Progenitor cell of endocrine pancreas (in vitro differentiated cells): ENCODE measurements around the gene BCAS3. TPM values are rescaled to one million over a fixed set of nuclear protein-coding genes. Genes with fewer than 3 reads are reported as not detected.
A peak's percentile ranks its signal among the peaks of the same experiment; 100 is the strongest.

Experiments
- DNase-seq: peaks from one replicate; pipeline ENCODE4 v3.0.0; 2021; ENCODE audit warnings: low spot score; ENCODE audit not compliant: unreplicated experiment
- H3K27ac Mint-ChIP-seq: 2 replicates; pipeline ENCODE4 v1.8.0; 2021; ENCODE audit warnings: mild to moderate bottlenecking, moderate library complexity, mixed read lengths
- H3K27me3 Mint-ChIP-seq: 2 replicates; pipeline ENCODE4 v1.8.0; 2021; ENCODE audit warnings: mixed read lengths
- H3K36me3 Mint-ChIP-seq: 2 replicates; pipeline ENCODE4 v1.8.0; 2022; ENCODE audit warnings: mixed read lengths; ENCODE audit not compliant: insufficient read depth
- H3K4me1 Mint-ChIP-seq: 2 replicates; pipeline ENCODE4 v1.8.0; 2021; ENCODE audit warnings: low read depth, mixed read lengths
- H3K4me3 Mint-ChIP-seq: 2 replicates; pipeline ENCODE4 v1.8.0; 2021; ENCODE audit warnings: low read depth, mild to moderate bottlenecking, moderate library complexity, mixed read lengths
- H3K9me3 Mint-ChIP-seq: 2 replicates; pipeline ENCODE4 v1.8.0; 2021; ENCODE audit warnings: low read depth, mixed read lengths
- total RNA-seq: library from RNA; stranded (reverse); gene quantifications from 2 replicates; pipeline ENCODE4 v1.2.1, GENCODE V29; 2021
- TF ChIP-seq, protein P1 (sequence below): fragments of 200-600 bp; sonication (generic); IDR thresholded peaks from one replicate; pipeline ENCODE4 v1.5.0; 2021; ENCODE audit warnings: antibody characterized with exemption, mild to moderate bottlenecking; ENCODE audit not compliant: unreplicated experiment

The BCAS3 gene
- total RNA-seq, 1 donor from 2014 or later, result 36.1 TPM

DNA sequence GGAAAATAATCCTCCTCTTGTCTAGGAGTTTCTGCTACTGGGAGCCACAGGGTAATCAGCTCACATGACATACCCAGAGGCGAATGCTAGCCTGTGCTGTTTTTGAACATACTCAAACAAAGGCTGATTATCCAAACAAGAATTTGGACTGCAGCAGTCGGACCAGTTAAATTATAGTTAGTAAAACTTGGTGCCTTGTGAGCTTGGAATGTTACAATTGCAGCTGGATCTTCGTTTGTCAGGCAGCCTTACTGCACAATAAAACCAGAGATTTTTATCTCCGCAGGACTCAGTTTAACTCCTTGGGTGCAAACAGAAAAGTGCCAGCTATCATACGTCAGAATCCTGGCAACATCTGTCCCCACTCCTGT lies 558.2 kb downstream of the BCAS3 start:
- no peak for DNase-seq
- TF ChIP-seq, protein P1, sequence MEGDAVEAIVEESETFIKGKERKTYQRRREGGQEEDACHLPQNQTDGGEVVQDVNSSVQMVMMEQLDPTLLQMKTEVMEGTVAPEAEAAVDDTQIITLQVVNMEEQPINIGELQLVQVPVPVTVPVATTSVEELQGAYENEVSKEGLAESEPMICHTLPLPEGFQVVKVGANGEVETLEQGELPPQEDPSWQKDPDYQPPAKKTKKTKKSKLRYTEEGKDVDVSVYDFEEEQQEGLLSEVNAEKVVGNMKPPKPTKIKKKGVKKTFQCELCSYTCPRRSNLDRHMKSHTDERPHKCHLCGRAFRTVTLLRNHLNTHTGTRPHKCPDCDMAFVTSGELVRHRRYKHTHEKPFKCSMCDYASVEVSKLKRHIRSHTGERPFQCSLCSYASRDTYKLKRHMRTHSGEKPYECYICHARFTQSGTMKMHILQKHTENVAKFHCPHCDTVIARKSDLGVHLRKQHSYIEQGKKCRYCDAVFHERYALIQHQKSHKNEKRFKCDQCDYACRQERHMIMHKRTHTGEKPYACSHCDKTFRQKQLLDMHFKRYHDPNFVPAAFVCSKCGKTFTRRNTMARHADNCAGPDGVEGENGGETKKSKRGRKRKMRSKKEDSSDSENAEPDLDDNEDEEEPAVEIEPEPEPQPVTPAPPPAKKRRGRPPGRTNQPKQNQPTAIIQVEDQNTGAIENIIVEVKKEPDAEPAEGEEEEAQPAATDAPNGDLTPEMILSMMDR, result no peak
- peak overlapping the region; percentile 87 for H3K27ac Mint-ChIP-seq
- H3K27me3 Mint-ChIP-seq, result no peaks in the 10 kb centered on the region
- peaks cover 4% of the 10 kb centered on the region for H3K36me3 Mint-ChIP-seq
- peak overlapping the region; percentile 37 for H3K4me3 Mint-ChIP-seq
- peaks cover 57% of the 10 kb centered on the region for H3K4me1 Mint-ChIP-seq
- no peaks in the 10 kb centered on the region for H3K9me3 Mint-ChIP-seq

DNA sequence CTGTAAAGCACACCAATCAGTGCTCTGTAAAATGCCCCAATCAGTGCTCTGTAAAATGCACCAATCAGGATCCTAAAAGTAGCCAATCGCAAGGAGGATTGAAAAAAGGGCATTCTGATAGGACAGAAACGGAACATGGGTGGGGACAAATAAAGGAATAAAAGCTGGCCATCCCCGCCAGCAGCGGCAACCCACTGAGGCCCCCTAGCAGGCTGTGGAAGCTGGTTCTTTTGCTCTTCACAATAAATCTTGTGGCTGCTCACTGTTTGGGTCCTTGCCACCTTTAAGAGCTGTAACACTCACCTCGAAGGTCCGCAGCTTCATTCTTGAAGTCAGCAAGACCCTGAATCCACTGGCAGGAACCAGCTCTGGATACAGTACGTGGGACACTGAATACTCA lies 559.6 kb downstream of the BCAS3 start:
- Mint-ChIP-seq H3K4me1 (peaks cover 46% of the 10 kb centered on the region), H3K36me3 (peaks cover 4% of the 10 kb centered on the region), H3K27me3 (no peaks in the 10 kb centered on the region), H3K9me3 (no peaks in the 10 kb centered on the region), H3K27ac (no peak overlapping the region), H3K4me3 (no peak overlapping the region)
- TF ChIP-seq, protein P1, result no peak
- no peak for DNase-seq

DNA sequence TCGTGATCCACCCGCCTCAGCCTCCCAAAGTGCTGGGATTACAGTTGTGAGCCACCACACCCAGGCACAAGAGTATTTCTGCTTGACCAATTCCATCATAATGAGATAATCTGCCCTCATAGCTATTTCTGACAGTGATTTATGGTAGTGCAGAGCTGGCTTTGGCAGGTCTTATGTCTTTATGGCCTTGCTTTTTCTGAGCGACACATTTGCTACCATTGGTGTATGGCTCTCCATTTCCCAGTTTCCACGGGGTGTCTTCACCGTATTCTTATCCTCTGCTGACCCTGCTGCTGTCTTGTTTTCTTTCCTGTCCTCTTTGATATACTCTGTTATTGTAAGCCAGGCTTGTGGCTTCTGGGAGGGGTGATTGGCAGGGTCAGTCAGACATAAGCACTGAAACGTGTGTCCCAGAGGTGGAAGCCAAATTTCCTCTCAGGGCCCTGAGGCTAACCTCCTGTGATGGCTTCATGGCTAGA lies 560.8 kb downstream of the BCAS3 start:
- no peaks in the 10 kb centered on the region for H3K27me3 Mint-ChIP-seq
- no peak for DNase-seq
- peaks cover 4% of the 10 kb centered on the region for H3K36me3 Mint-ChIP-seq
- TF ChIP-seq, protein P1, result no peak
- H3K4me1 Mint-ChIP-seq, result peaks cover 38% of the 10 kb centered on the region
- no peak overlapping the region for H3K27ac Mint-ChIP-seq
- H3K9me3 Mint-ChIP-seq, result no peaks in the 10 kb centered on the region
- no peak overlapping the region for H3K4me3 Mint-ChIP-seq

DNA sequence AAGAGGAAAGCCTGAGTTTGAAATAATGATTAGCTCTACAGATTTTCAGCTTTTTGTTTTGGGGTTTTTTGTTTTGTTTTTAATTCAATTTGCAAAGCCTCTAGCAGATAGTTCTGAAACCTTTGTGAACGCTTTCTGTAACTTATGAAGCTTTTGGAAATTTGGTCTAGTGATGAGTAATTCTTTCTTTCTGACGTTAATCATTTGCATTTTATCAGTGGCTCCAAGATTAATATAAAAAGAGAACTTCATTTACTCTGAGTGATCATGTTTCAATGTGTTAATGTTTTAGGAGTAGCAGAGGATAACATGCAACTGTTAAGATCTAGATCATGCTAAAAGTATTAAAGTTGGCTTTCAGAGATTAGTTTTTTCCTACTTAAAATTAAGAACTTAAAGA lies 561.7 kb downstream of the BCAS3 start:
- TF ChIP-seq, protein P1, result no peak
- H3K36me3 Mint-ChIP-seq, result peaks cover 4% of the 10 kb centered on the region
- no peak overlapping the region for H3K4me3 Mint-ChIP-seq
- no peak overlapping the region for H3K27ac Mint-ChIP-seq
- DNase-seq, result no peak
- peaks cover 29% of the 10 kb centered on the region for H3K4me1 Mint-ChIP-seq
- H3K27me3 Mint-ChIP-seq, result no peaks in the 10 kb centered on the region
- H3K9me3 Mint-ChIP-seq, result no peaks in the 10 kb centered on the region

DNA sequence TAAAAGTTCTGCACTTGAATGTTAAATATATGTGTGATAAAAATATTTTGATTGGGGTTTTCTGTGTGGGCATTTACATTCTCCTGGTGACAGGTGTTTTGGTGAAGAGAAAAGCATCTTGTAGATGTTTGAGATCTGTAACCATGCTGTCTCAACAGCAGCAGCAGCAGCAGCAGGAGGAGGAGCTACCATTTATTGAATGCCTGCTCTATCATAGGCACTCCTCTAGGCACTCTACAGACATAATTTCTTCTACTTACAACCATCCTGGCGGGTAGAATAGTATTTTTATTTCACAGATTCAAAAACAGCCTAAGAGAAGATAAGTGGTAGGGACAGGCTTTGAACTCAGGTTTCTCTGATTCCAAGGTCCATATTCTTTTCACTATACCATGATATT lies 562.3 kb downstream of the BCAS3 start:
- TF ChIP-seq, protein P1, result no peak
- Mint-ChIP-seq H3K36me3 (peaks cover 4% of the 10 kb centered on the region), H3K27me3 (no peaks in the 10 kb centered on the region), H3K27ac (no peak overlapping the region), H3K9me3 (no peaks in the 10 kb centered on the region), H3K4me1 (peaks cover 25% of the 10 kb centered on the region), H3K4me3 (no peak overlapping the region)
- DNase-seq, result no peak
